RKO (cell line): ENCODE measurements around the gene CAMK2N1.
A peak's percentile ranks its signal among the peaks of the same experiment; 100 is the strongest.

Experiments
- DNase-seq: peaks from one replicate; pipeline ENCODE4 v3.0.0-alpha.2; 2016; ENCODE audit warnings: low spot score

The CAMK2N1 gene

DNA sequence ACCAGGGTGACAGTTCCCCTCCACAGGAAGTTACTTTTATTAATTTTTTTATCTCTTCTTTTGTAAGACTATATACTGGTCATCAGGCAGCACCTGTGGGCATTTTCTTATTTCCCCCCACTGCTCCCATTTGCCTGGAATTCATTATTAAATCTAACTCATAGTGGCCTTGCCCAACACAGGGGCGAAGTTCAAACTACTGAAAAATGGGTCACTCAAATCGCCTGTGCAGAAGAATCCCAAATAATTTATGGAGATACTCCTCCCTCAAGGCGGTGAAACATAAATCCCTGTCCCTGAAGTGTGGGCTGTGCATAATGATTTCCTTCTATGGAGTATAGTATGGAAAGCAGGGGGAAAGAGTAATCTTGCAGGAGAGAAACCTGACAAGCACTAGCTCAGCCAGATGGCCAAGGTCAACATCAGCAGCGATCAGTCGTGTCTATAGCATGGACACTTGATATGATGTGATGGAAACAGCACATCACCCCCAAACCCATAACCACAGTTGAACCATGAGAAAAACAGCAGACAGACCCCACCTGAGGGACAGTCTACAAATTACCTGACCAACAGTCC, 7.9 kb downstream of the CAMK2N1 start:
- no peak for DNase-seq

- DNase-seq: no peak
Observed at GRCh38 chr1:20477348-20478056, 8.5 kb downstream of the CAMK2N1 start.

GRCh38 chr1:20476265-20477038, 9.6 kb downstream of the CAMK2N1 start:
- DNase-seq: no peak

GRCh38 chr1:20474996-20475395, 11.0 kb downstream of the CAMK2N1 start:
- DNase-seq: no peak

- DNase-seq: no peak
Observed at GRCh38 chr1:20474333-20474975, 11.6 kb downstream of the CAMK2N1 start.

DNA sequence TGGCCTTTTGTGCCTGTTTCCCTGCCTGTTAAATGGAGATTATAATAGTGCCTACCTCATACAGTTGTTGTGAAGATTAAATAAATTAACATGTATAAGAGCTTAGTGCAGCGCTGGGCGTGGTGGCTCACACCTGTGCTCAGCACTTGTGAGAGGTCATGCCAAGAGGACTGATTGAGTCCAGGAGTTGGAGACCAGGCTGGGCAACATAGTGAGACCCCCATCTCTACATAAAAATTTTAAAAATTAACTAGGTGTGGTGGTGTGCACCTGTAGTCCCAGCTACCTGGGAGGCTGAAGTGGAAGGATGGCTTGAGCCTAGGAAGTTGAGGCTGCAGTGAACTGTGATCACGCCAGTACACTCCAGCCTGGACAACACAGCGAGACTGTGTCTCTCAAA, 12.1 kb downstream of the CAMK2N1 start:
- DNase-seq: no peak

- DNase-seq: no peak
Observed at GRCh38 chr1:20472860-20473711, 12.9 kb downstream of the CAMK2N1 start.

DNA sequence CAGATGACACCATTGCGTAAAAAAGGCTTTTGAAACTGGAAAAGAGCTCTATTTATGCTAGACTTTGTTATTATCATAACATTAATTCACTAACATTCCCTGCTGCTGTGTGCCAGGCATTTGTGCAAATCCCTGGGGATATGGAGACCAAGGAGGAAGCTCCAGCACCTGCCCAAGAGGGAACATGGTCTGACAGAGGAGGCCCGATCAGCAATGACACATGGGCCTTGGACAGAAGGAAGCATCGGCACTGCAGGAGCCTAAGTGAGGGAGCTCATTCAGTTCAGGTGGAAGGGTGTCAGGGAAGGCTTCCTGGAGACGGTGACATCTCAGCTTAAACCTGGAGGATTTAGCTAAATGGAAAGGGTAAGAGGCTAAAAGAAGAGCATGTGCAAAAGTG, 13.9 kb downstream of the CAMK2N1 start:
- no peak for DNase-seq

DNA sequence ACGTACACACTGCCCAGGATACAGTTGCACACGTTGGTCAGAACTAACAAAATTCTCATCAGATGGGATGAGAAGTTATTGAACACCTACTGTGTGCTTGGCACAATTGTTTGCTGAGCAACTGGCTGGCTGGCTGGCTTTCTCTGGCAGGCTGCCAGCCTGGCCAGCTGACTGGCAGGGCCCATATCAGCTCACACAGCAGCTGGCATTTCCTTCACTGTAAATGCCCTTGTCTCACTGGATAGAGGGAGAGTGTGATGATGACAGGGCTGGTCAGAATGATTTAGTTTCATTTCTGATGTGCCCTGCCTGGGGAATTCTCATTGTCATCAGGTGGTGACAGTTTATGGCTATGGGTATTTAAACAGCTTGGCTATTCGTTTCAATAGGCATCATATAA, 15.8 kb downstream of the CAMK2N1 start:
- DNase-seq: no peak

- no peak for DNase-seq
Observed at GRCh38 chr1:20469406-20470076, 16.5 kb downstream of the CAMK2N1 start.

- no peak for DNase-seq
Observed at GRCh38 chr1:20466273-20466672, 19.7 kb downstream of the CAMK2N1 start.

- DNase-seq: no peak
Observed at GRCh38 chr1:20465187-20465586, 20.8 kb downstream of the CAMK2N1 start.

- no peak for DNase-seq
Observed at GRCh38 chr1:20463502-20463901, 22.5 kb downstream of the CAMK2N1 start.

DNA sequence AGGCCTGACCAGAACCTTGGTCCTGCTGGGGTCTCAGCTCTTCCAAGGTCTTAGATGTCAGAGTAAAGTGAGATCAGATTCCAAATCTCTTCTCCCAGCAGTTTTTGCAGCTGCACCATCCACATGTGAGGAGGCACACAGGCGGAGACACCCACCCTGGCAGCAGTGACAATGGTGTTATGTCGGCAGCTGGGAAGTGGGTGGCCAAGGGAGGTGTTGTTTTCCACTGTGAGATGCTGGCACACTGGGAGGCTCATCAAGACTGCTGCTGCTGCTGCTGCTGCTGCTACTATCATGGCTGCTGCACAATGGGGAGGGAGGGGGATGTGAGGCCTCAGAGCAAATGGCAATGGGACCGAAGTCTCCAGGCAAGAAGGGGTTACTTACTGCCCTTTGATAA, 23.6 kb downstream of the CAMK2N1 start:
- no peak for DNase-seq

GRCh38 chr1:20458717-20459116, 27.3 kb downstream of the CAMK2N1 start:
- no peak for DNase-seq

DNA sequence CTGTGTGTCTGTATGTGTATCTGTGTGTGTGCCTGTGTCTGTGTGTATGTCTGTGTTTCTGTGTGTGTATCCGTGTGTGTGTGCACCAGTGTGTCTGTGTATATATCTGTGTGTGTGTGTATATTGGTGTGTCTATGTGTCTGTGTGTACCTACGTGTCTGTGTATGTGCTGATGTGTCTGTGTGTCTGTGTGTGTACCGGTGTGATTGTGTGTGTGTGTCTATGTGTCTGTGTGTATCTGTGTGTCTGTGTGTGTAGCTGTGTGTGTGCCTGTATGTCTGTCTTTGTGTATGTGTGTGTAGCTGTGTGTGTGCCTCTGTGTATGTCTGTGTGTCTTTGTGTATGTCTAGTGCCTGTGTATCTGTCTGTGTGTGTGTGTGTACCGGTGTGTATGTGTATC, 32.0 kb downstream of the CAMK2N1 start:
- DNase-seq: no peak

DNA sequence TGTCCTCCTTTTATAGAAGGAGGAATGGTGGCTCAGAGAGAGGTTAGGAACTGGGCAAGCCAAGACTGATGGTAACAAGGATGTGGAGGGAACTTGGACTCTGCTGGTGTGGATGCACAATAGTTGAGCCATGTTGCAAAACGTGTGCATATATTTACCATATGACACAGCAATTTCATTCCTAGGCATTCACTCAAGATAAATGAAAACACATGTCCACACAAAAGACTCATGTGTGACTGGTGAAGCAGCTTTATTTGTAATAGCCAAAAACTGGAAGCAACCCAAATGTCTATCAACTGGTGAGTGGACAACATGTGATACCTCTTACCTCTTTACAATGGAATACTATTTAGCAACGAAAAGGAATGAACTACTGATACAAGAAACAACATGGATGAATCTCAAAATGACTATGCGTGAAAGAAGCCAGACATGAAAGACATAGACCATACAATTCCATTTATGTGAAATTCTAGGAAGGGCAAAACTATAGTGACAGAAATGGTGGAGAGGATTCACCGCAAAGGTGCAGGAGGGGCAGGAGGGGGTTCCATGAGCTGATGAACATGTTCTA, 36.2 kb downstream of the CAMK2N1 start:
- no peak for DNase-seq

DNA sequence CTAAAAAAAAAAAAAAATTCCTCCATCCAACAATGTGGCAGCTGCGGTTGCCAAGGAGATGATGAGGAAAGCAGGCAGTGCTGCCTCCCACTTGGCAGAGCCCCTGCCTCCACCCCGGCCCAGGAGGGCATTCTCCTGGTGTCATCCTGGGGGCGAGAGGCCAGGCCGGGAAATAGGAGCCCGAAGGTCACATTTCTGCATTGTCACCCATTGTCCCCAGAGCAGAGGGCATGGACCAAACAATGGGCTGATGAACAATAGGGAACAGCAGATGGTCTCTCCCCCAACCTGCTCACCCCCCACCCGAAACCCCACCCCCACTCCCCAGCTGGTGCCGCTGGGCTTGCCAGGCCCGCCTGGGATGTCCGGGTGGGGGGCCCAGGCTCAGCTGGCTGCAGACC, 37.3 kb downstream of the CAMK2N1 start:
- DNase-seq: no peak

GRCh38 chr1:20447794-20448193, 38.2 kb downstream of the CAMK2N1 start:
- no peak for DNase-seq

DNA sequence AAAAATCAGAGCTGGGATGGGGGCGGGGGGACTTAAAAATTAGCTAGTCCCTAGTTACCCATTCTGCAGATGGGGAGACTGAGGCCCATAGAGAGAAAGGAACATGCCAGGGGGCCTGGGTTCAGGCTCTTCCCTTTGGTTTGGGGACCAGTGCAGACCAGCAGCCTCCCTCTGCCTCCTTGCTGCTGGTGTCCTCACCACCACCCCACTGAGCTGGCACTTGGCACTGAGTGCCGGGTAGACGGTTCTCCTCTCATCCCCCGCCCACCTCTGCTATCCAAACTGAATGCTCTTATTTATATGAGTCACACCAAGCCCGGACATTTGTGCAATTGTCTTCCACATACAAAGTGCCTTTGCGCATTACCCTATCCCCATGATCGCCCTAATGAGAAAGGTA, 39.2 kb downstream of the CAMK2N1 start:
- peak; percentile 48 for DNase-seq

DNA sequence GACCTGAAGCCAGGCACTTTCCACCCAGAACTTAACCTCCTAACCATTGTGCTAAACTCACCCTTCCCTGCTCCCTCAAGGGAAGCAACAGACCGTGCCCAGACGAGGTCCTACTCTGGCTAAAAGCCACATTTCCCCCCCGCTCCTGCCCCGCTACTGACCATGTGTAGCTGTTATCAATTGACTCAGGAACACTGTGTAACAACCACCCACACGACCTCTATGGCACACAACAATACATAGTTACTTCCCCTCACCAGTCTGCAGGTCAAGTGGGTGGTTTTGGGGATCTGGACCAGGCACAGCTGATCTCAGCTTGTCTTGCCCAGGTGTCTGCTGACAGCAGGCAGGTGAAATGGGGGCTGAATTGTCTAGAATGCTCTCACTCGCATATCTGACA, 40.1 kb downstream of the CAMK2N1 start:
- no peak for DNase-seq
